CD4-positive, alpha-beta T cell treated with Interleukin-12 subunit alpha and Interleukin-12 subunit beta, for 1 hour (primary cell): ENCODE results near the gene C2orf80.
"Not testable (repeated sequence)": the region's sequence is repeated elsewhere in the genome, so short reads cannot be mapped to it uniquely, and the experiment has no call there.

Experiments used
- DNase-seq: peaks from one replicate; pipeline ENCODE4 v3.0.0-alpha.2; 2020

C2orf80 gene

GRCh38 chr2:208130712-208131110 lies 59.1 kb downstream of the C2orf80 start:
- no peak for DNase-seq

GRCh38 chr2:208129744-208130711 lies 59.8 kb downstream of the C2orf80 start, which contains the start of gene CRYGC:
CRYGC (minus strand) TSS chr2:208129828; CDS start chr2:208129792, 36 bp downstream.
- DNase-seq, result no peak

- DNase-seq, result no peak
Observed at GRCh38 chr2:208128136-208128535, 61.7 kb downstream of the C2orf80 start.

- DNase-seq, result no peak
Observed at GRCh38 chr2:208127090-208127489, 62.7 kb downstream of the C2orf80 start.

- no peak for DNase-seq
Observed at GRCh38 chr2:208125251-208125650, 64.6 kb downstream of the C2orf80 start.

- not testable (repeated sequence) for DNase-seq
Observed at GRCh38 chr2:208124013-208124715, 65.7 kb downstream of the C2orf80 start, which contains the start of gene CRYGD. CRYGD (minus strand) TSS chr2:208124524; CDS start chr2:208124473, 51 bp downstream.

- no peak for DNase-seq
Observed at GRCh38 chr2:208122248-208122647, 67.6 kb downstream of the C2orf80 start.

GRCh38 chr2:208118918-208119317 lies 70.9 kb downstream of the C2orf80 start:
- DNase-seq, result no peak

GRCh38 chr2:208117390-208117789 lies 72.4 kb downstream of the C2orf80 start:
- not testable (repeated sequence) for DNase-seq
